HG03439 (cell line): Measurements from ENCODE around the gene GSE1.

ENCODE experiments used
- ATAC-seq: cut with Tn5 transposase; IDR thresholded peaks from one replicate; pipeline ENCODE4 v1.9.1; 2021; ENCODE audit warnings: mild to moderate bottlenecking, moderate library complexity; ENCODE audit not compliant: unreplicated experiment

Gene GSE1

DNA sequence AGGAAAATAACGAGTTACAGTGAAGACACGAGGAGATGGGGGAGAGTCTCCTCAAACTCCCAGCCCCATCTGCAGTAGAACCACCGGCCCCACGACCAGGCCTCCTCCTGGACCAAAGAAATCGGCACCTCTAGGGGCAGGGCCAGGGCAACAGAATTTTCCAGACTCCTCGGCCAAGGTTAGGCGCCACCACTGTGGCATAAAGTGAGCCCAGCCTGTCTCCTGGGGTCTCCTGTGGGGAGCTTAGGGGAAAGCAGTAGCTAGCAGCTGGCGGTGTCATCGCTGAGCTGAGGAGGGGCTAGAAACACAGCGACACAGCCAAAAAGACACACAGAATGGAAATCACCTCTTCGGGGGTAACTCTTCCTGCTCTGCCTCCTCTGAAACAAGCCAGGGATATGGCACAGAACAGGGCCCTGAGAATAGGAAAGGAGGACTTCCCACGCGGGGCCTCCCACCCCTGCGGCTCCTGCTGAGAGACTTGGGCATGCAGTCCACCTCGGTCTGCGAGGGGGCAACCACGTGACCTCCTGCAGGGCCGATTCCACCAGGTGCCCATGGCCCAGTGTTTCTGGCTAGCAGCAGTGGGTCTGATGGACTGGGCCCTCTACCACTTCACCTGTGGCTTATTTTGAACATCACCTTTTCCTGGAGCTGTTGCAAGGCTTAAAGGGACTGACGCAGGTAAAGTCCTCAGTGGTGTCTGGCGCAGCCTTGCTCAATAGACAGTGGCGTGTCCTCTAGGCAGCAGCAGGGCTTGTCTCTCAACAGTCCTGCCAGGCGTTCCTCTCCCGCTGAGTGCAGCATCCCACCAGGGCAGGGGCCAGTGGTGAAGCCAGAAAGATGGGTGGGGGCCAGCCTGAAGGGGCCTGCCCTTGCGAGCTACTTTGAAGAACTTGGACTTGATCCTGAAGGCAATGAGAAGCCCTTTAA is 82.3 kb downstream of the GSE1 start:
- ATAC-seq = no peak

DNA sequence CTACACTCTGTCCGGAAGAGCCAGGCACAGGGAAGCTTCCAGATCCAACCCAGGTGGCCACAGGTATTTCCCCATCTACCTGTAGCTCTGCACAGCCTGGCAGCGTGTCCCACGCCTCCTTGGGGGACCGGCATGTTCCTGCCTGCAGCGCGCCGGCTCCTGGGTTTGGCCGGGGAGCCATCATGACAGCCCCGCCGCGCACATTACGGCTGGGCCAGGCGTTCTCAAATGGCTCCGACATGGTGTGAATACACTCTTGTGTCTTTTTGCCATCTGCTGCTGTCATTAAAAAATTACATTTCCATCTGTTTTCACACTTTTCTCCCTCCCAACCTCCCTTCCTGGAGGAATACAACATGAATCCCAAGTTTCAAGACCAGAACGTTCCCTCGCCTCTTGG is 83.7 kb downstream of the GSE1 start:
- ATAC-seq = no peak

DNA sequence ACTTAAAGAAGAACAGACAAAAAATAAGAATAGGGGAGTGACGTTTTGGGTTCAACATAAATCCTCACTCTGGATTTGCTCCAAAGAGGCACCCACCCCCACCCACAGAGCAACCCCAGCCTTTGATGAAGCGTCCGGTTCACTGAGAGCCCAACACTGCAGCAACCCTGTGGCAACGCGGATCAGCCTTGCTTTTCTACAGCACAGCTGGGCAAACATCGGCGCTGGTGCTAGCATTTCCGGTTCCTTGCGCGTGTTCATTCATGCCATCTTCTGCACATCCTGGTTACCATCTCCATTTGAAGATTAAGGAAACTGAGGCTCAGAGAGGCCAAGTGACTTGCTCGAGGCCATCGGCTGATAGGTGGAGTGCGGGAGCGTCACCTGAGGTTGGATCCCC is 84.3 kb downstream of the GSE1 start:
- ATAC-seq = no peak

DNA sequence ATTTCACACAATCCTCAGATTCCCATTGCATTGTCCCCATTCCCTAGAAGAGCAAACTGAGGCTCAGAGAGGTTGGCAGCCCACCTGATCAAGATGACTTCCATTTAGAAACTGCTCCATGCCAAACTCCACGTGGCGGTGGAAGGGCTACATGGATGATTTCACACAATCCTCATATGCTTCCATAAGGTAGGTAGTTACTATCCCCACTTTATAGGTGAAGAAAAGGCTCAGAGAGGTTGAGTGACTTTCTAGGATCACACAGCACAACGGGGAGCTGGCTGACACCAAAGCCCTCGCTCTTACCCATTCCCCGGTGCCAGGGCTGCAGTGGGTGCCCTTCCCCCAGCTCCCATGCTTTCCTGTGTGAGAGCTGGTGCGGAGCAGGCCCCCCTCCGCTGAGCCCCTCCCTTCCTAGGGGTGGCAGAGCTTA is 85.4 kb downstream of the GSE1 start:
- ATAC-seq = no peak

DNA sequence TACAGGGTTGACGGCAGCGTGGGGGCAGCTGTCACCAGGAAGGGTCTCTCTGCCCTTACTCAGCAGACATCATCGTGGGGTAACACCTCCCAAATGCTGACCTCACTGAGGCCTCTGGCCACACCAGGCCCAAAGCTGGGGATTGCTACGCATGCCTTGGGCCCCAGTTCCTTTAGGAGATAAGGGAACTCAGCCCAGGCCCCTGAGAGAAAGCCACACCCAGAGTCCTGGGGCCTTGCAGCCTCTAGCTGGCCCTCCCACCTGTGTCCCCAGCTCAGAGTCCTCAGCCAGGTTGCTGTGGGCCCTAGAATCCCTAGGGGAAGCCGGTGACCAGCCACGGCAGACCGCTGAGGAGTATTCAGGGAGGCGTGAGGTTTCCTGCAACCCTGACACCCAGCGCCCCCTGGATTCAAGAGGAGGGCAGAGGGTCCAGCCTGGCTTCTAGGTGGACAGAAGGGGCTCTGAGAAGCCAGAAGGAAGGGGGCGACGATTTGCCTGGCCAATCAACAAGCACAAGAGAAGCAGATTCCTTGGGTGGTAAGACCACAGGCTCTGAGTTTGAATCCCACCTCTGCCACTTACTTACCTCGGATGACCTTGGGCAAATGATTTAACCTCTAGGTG is 85.9 kb downstream of the GSE1 start:
- ATAC-seq = no peak

DNA sequence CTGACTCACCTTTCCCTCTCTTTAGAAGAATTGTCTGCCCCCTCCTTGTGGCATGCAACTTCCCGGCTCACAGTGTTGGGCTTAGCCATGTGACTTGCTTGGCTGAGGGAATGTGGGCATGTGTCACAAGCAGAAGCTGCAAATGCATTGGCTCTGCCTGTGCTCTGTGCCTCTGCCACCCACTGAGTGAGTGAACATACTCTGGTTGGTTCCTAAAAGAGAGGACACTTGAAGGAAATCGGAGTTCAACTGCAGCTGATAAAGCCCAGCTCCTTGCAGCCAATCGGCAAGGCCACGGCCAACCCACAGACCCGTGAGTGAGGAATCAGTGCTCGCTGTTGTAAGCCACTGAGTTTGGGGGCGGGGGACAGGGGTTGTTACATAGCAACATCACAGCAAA is 86.5 kb downstream of the GSE1 start:
- no peak for ATAC-seq

DNA sequence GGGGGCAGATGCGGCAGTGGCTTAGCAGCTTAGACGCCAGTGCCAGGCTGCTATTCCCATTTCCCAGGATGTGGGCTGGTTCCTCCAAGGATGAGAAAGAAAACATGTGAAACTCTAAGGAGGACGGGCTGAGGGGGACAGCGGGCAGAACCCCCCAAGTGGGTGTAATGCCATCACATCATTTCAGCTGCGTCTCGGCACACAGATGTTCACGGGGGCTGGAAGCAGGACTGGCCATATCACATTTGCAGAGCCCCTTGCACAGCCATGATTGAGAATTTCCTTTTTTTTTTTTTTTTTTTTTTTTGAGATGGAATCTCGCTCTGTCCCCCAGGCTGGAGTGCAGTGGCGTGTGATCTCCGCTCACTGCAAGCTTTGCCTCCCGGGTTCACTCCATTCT is 90.9 kb downstream of the GSE1 start:
- no peak for ATAC-seq

DNA sequence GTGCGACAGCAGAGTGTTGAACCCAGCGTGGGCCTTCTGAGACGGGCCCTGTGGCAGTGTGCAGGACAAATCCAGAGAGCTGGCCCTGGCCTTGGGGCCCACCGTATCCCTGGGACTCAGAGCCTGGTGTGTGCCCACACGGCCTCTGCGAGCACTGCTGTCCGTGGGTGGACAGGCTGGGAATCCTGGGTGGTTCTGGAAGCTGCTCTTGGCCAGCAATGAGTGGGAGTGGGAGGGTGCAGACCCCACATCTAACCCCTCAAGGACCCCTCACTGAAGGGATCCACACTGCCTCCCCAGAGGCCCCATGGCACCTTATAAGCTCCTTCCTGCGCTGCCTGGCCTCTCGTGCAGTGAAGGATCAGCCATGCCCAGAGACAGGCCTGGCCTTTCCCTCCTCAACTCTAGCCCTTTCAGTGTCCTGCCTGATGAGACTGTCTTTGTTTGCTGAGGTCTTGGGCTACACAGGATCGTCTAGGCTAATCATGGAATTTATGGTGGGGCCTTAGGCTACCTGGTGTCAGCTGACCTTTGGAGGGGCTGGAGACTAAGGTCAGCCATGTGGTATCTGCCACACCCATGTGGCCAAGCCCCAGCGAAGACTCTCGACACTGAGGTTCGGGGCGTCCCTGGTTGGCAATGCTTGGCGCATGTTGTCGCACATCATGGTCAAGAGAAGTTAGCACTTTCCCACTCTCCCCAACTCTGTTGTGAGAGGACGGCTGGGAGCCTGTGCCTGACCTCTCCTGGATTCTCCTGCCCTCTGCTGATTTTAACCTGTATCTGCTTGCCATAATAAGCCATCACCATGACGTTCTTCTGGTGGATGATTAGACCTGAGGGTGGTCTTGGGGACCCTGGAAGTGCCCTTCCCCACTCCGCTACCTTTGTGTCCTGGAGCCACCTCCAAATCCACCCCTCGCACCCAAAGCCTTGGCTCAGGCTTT is 92.1 kb downstream of the GSE1 start:
- no peak for ATAC-seq

DNA sequence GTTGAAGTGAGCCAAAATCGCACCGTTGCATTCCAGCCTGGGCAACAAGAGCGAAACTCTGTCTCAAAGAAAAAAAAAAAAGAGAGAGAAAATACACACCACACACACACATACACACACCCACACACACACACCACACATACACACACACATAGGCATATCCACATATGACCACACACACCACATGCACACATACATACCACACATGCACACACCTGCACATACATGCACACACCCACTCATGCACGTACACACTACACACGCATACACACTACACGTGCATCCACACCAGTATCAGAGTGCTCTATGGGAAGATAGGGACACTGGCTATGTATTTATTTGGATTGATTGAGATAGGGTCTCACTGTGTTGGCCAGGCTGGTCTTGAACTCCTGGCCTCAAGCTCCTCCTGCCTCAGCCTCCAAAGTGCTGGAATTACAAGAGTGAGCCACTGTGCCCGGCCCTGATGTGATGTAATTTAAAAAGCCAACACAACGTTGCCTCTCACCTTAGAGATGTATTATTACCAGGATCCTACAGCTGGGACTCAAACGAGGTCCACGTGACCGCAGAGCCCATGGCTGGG is 93.4 kb downstream of the GSE1 start:
- no peak for ATAC-seq

DNA sequence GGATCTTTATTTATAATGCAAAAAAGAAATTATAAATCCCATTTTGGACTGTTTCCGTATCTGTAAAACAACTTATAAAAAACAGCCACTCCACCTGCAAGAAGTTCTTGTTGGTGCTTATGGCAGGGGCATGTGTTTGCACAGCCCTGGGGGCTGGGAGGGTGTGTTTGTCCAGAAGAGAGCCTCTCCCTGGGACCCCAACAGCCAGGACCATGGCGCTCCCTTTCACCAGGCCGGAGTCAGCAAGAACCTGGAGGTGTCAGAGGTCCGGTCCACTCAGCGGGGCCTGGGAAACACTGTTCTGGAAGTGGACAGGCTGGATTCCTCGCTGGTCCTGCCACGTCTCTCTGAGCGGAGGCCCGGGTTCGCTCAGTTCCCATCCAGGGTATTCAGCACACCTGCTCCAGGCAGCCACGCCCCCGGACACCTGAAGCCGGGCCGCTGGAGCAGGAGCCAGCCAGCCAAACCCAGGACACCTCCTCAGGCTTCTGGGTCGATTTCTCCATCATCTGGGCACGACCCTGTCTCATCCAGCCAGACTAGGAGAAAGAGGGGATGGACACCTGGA is 94.5 kb downstream of the GSE1 start:
- ATAC-seq = no peak

DNA sequence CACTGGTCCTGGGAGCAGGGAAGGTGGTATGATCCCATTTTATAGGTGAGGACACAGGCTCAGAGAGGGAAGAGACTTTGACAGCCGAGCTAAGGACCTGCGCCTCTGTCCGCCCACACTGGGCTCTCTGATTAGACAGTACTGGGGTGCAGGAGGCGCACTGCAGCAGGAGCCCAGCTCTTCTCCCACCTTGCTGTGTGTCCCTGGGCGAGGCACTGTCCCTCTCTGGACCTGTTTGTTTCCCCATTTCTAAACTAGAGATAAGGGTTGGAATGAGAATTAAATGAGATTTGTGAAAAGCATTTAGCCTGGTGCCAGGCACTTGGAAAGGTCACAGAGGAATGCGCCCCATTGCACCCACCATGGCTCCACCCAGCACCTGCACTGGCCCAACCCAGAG is 95.2 kb downstream of the GSE1 start:
- ATAC-seq = no peak

DNA sequence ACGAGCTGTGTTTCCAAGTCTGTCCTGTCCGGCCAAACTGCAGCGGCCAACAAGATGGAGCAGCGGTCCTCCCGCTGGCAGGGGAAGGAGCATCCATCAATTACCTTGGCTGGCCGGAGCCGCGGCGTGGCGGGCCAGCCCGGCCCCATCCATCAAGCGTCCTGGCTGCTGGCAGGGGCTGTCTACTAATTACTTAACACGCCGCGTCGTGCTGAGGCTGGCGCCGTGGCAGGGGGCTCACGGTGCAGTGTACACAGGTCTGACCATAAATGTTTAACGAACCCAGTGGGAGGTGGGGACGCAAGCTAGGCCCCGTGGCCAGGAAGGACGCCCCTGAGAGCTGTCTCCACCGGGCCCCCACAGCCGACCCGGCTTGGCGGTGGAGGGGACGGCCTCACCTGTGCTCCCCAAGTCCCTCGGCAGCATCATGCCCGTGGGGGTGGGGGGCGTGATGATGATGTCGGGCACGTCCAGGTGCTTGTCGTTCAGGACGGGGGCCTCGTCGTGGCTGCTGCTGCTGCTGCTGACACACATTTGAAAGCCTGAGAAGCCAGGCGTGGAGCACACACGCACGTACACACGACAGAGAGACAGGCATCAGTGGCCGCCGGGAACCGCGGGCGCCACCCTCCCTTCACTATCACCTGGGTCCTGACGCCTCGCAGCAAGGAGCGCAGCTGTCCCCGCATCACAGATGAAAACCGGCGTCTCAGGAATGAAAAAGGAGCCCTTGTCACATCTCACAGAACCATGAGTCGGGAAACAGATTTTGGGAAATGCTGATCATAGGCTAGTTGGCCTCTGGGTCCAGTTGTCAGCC is 96.9 kb downstream of the GSE1 start:
- ATAC-seq = no peak

DNA sequence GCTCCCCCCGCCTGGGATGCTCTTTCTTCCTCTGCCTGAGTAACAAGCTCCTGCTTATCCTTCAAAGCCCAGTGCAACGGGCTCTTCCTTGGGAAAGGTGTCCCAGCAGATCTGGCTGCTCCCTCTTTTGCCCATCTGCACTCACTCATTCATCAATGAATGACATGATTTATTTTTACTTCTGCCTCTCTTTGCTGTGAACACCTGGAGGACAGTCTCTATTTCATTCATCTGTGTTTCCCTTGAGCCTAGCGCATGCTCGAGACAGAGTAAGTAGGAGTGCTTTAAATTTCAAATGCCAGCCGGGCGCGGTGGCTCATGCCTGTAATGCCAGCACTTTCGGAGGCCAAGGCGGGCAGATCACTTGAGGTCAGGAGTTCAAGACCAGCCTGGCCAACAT is 97.6 kb downstream of the GSE1 start:
- no peak for ATAC-seq

DNA sequence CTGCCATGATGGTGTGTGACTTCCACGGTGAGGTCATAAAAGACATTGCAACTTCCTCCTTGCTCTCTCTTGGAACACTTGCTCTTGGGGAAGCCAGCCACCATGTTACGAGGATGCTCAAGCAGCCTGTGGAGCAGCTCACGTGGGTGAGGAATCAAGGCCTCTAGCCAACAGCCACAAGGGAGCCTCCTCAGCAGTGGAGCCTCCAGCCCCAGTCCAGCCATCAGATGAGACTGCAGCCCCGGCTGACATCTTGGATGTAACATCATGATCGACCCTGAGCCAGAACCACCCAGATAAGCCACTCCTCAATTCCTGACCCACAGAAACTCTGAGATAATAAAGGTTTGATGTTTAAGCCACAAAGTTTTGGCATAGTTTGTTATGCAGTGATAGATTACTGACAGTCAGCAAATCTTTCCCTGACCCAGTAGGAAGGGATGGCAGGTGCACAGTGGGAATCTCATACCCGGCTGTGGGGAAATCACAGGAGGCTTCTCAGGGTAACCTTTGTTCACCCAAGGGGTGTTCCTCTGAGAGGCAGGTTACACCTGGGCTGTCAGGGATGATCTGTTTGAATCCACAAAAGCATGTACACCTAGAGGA is 99.0 kb downstream of the GSE1 start:
- no peak for ATAC-seq

DNA sequence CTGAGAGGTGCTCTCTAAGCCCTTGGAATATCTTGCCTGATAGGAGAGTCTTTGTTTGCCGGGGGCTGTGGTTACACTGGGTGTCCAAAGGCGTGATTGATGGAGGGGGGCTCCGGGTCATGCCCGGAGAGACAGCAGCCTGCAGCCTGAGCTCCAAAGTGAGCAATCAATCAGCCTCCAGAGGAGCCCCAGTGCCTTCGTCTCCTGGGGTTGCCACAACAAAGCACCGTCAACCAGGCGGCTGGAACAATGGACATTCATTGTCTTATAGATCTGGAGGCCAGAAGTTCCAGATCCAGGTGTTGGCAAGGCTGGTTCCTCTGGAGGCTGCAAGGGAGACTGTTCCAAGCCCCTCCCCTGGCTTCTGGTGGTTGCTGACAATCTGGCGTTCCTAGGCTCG is 99.7 kb downstream of the GSE1 start:
- no peak for ATAC-seq

DNA sequence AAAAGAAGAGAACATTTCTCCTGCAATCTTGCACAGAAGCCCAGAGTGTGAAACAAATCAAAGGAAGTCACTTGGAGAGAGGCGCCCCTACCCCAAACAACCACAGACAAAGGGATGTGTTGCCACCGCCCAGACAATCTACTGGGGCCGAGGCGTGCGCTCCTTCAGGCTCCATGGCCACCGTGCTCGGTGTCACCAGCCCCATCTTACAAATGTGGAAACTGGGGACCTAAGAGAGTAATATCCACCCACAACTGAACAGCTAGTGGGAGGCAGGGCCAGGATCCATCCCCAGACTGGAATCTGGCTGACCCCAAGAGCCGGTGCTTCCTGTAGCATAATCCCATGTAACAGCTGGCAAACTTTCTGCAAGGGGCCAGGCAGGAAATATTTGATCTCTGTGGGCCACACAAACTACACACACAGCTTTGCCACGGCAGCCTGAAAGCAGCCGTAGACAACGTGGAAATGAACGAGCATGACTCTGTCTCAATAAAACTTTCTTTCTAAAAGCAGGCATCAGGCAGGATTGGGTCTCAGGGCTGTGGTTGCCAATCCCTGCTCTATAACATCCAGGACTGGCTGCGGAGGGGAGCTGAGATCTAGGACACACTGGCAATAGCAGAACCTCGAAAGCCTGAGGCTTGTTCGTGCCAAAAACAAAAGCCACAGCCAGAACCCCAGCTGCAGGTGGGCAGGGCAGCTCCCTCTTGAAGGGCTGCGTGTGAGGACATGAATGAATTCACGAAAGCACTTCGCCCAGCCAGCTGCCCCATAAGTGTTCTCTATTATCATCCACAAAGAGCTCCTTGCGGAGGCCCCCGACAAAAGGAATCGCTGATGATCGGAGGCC is 102.3 kb downstream of the GSE1 start:
- no peak for ATAC-seq

DNA sequence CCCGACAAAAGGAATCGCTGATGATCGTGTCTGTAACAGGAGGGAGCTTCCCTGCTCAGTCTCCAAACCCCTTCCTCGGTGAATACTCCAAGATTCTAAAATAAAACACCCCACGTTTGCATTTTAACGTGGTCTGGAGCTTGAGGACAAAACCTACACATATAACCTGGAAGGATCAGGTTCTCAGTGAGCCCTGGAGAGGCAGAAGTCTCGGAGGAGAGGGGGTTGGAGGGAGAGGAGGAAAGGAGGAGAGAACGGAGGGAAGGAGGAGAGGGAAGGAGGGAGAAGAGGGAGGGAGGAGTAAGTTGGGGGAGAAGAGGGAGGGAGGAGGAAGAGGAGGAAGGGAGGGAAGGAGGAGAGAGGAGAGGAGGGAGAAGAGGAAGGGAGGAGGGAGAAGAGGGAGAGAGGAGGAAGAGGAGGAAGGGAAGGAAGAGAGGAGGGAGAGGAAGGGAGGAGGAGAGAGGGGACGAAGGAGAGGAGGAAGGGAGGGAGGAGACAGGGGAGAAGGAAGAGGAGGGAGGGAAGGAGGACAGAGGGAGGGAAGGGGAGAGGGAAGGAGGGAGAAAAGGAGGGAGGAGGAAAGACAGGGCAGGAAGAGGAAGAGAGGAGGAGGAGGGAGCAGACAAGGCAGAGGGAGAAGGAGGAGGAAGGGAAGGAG is 103.0 kb downstream of the GSE1 start:
- no peak for ATAC-seq

DNA sequence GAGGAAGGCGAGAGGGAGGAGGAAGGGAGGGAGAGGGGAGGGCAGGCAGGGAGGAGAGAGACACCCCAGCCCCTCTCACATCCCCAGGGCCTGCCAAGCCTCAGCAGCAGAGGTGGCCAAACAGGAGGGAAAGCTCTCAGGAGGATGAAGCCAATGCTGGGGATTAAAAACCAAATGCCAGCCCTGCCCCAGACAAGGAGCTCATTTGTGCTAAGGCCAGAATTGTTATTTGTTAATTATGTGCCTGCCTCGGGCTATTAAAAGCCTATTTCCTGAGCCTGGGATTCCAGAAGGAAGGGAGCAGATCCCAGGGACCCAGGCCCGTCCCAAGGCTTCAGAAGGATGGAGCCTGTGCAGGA is 103.5 kb downstream of the GSE1 start:
- no peak for ATAC-seq
